GM19043 (cell line): ENCODE measurements around the gene CENPQ.

Experiments used
- ATAC-seq: cut with Tn5 transposase; IDR thresholded peaks from one replicate; pipeline ENCODE4 v1.9.1; 2021; ENCODE audit warnings: low read depth; ENCODE audit not compliant: unreplicated experiment

The CENPQ gene

DNA sequence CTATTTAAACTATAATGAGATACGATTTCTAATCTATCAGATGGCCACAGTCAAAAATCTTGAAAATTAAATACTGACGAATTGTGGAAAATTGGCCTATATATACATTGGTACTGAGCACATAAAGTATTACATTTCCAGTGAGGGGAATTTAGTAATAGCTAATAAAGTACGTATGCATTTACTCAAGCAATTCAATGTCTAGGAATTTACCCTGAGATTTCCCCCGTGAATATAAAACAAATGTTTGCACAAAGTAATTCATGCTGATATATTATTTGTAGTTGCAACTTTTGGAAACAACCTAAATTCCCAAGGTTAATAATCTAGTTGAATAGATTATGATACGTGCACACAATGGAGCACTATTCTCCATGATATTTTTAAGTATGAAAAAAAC lies 72.6 kb downstream of the CENPQ start:
- ATAC-seq = no peak

DNA sequence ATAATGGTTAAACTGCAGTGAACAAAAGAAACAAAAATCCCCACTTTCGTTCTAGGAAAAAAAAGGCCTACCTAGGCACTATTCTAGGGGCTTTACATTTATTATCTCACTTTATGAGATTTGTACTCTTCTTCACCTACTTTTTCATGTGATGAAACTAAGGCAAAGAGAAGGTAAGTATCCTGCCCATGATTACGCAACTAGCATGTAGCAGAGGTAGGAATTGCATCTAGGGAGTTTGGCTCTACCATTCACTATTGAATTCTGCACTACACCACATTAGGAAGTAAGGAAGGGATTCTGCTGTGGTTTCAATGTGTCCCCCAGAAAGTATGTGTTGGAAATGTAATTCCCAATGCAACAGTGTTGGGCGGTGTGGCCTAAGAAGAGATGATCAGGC lies 75.9 kb downstream of the CENPQ start:
- ATAC-seq = no peak

DNA sequence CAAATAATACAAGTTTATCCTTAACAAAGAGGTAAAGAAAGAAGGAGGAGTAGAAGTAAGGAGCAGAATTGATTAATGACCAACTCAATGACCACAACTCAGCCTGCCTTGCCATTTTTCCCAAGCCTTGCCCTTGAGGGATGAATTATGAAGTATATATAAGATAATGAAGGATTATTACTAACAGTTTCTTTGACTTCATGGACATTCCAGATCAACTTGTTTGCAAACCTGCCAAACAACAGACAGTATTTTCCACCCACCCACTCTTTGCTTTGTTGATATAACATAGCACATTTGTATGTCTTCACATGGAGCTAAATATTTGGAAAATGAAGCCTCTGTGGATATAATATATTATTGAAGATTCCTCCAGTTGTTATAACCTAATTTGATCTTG lies 77.4 kb downstream of the CENPQ start:
- ATAC-seq = no peak

DNA sequence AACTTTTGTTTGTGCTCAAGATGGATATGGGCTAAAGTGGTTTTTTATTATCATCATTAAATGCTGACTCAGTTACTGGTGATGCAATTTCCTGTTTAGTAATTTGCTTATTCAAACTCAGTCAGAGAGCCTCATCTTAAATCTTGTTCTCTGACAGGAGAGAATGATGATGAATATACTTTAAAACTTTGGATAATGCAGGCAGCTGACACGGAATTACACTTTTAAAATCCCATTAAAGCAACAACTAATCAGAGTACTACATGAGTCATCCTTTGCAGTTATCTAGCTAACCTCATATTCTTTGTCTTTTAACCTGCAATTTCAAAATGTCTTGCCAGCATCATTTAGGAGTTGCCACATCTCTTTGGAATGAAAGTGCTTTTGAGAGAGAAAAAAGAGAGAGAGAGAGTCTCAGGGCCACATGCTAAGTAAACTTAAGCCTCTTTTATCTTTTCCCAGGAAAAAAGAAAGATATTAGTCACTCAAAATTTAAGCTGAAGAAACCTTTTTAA lies 78.1 kb downstream of the CENPQ start:
- ATAC-seq = no peak

DNA sequence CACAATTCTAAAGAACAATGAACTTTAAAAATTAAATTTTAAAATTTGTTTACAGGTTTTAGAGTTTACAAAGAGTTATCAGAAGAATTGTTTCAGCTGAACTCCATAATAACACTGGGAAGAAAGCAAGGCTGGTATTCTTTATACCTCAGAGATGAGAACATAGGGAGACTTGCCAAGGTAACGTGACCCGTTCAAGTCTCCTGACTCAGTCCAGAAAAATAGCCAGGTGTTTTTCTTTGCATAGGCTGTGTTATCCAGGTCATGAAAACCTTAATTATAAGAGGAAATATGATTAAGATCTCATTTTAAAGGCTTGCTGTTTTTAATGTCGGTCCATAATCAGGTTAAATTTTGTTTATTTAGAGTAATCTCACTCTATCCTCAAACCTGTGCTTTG lies 78.8 kb downstream of the CENPQ start:
- no peak for ATAC-seq
